DOHH2 (cell line): ENCODE results near the gene LBX2.

Experiments used
- H3F3A ChIP-seq: fragments of 200-600 bp; sonication (generic), shearing (Covaris generic); 2 replicates; pipeline ENCODE4 v1.6.0; 2016; ENCODE audit warnings: antibody characterized with exemption, mild to moderate bottlenecking; ENCODE audit not compliant: control insufficient read depth, insufficient read depth
- H3K27ac ChIP-seq: fragments of 200-600 bp; sonication (generic); 2 replicates; pipeline ENCODE4 v1.5.1; 2014; ENCODE audit warnings: low read depth, mild to moderate bottlenecking, low read length, moderate library complexity
- H3K27me3 ChIP-seq: fragments of 200-600 bp; sonication (generic); 2 replicates; pipeline ENCODE4 v1.6.1; 2014; ENCODE audit warnings: mild to moderate bottlenecking, low read length, mixed read lengths; ENCODE audit not compliant: control insufficient read depth
- H3K36me3 ChIP-seq: fragments of 200-600 bp; sonication (generic); 2 replicates; pipeline ENCODE4 v1.6.1; 2014; ENCODE audit warnings: mild to moderate bottlenecking, low read length, moderate library complexity, mixed read lengths; ENCODE audit not compliant: control insufficient read depth
- H3K4me1 ChIP-seq: fragments of 200-600 bp; sonication (generic); 2 replicates; pipeline ENCODE4 v1.6.1; 2014; ENCODE audit warnings: mild to moderate bottlenecking, low read length, mixed read lengths; ENCODE audit not compliant: control insufficient read depth
- H3K4me2 ChIP-seq: fragments of 200-600 bp; sonication (generic); 2 replicates; pipeline ENCODE4 v1.6.0; 2014; ENCODE audit warnings: mild to moderate bottlenecking, low read length, moderate library complexity
- H3K4me3 ChIP-seq: fragments of 200-600 bp; sonication (generic); 2 replicates; pipeline ENCODE4 v1.5.1; 2014; ENCODE audit warnings: mild to moderate bottlenecking, low read length, mixed read lengths
- H3K79me2 ChIP-seq: fragments of 200-600 bp; sonication (generic); 2 replicates; pipeline ENCODE4 v1.6.1; 2014; ENCODE audit warnings: mild to moderate bottlenecking, low read length, mixed read lengths; ENCODE audit not compliant: control insufficient read depth
- H3K9me2 ChIP-seq: fragments of 200-600 bp; sonication (generic); replicated peaks from 2 replicates; pipeline ENCODE4 v1.6.1; 2014; ENCODE audit warnings: mild to moderate bottlenecking, low read length, mixed read lengths; ENCODE audit not compliant: control insufficient read depth
- H3K9me3 ChIP-seq: fragments of 200-600 bp; sonication (generic); 2 replicates; pipeline ENCODE4 v1.6.1; 2014; ENCODE audit warnings: antibody characterized with exemption, low read length, mixed read lengths; ENCODE audit not compliant: control insufficient read depth, insufficient read depth
- H4K20me1 ChIP-seq: fragments of 200-600 bp; sonication (generic); 2 replicates; pipeline ENCODE4 v1.6.0; 2014; ENCODE audit warnings: low read depth, mild to moderate bottlenecking, antibody characterized with exemption, low read length, moderate library complexity; ENCODE audit not compliant: control insufficient read depth, insufficient read depth
- CTCF ChIP-seq: fragments of 200-600 bp; sonication (generic); IDR thresholded peaks from one replicate; pipeline ENCODE4 v1.5.1; 2014; ENCODE audit warnings: antibody characterized with exemption, mild to moderate bottlenecking, low read depth, low read length; ENCODE audit not compliant: poor library complexity, severe bottlenecking
- EZH2phosphoT487 ChIP-seq: fragments of 200-600 bp; sonication (generic); IDR thresholded peaks from 2 replicates; pipeline ENCODE4 v1.6.1; 2017; ENCODE audit warnings: borderline replicate concordance, mild to moderate bottlenecking, antibody characterized with exemption, low read length, moderate library complexity, mixed read lengths

The LBX2 gene

GRCh38 chr2:74528600-74529356, 29.4 kb upstream of the LBX2 start:
- Histone ChIP-seq H3K79me2 (peaks cover 48% of the 10 kb centered on the region), H3K27ac (peak overlapping the region; percentile 68), H3K27me3 (no peaks in the 10 kb centered on the region), H3K4me1 (peaks cover 43% of the 10 kb centered on the region), H3K36me3 (peaks cover 72% of the 10 kb centered on the region), H3F3A (peaks cover 11% of the 10 kb centered on the region), H3K9me2 (no peaks in the 10 kb centered on the region), H3K4me2 (peak overlapping the region; percentile 94), H3K9me3 (no peaks in the 10 kb centered on the region), H3K4me3 (peak overlapping the region; percentile 99), H4K20me1 (no peaks in the 10 kb centered on the region)
- TF ChIP-seq CTCF (peak; percentile 32), EZH2phosphoT487 (no peak)

GRCh38 chr2:74527741-74528140, 28.3 kb upstream of the LBX2 start:
- peak overlapping the region; percentile 99 for H3K4me3 ChIP-seq
- TF ChIP-seq EZH2phosphoT487 (no peak), CTCF (no peak)
- H4K20me1 ChIP-seq, result no peaks in the 10 kb centered on the region
- H3K36me3 ChIP-seq, result peaks cover 65% of the 10 kb centered on the region
- H3K4me2 ChIP-seq, result peak overlapping the region; percentile 94
- H3K27me3 ChIP-seq, result no peaks in the 10 kb centered on the region
- H3K9me2 ChIP-seq, result no peaks in the 10 kb centered on the region
- no peaks in the 10 kb centered on the region for H3K9me3 ChIP-seq
- peaks cover 43% of the 10 kb centered on the region for H3K4me1 ChIP-seq
- peaks cover 48% of the 10 kb centered on the region for H3K79me2 ChIP-seq
- H3F3A ChIP-seq, result peaks cover 11% of the 10 kb centered on the region
- H3K27ac ChIP-seq, result no peak overlapping the region

GRCh38 chr2:74526649-74527230, 27.3 kb upstream of the LBX2 start:
- Histone ChIP-seq H3K4me3 (no peak overlapping the region), H3K36me3 (peaks cover 55% of the 10 kb centered on the region), H3K9me3 (no peaks in the 10 kb centered on the region), H3K27me3 (no peaks in the 10 kb centered on the region), H3K4me1 (peaks cover 39% of the 10 kb centered on the region), H3F3A (peaks cover 7% of the 10 kb centered on the region), H3K27ac (no peak overlapping the region; the same call in 1 of the 2 replicates), H4K20me1 (no peaks in the 10 kb centered on the region), H3K9me2 (no peaks in the 10 kb centered on the region), H3K4me2 (peak overlapping the region; percentile 2; the same call in 1 of the 2 replicates), H3K79me2 (peaks cover 48% of the 10 kb centered on the region)
- TF ChIP-seq EZH2phosphoT487 (no peak), CTCF (no peak)
